Hepatocyte (in vitro differentiated cells): ENCODE measurements around the gene GRIK4. TPM values are rescaled to one million over a fixed set of nuclear protein-coding genes. Genes with fewer than 3 reads are reported as not detected.
"Not testable (repeated sequence)": the region's sequence is repeated elsewhere in the genome, so short reads cannot be mapped to it uniquely, and the experiment has no call there.

Source experiments
- DNase-seq: peaks from one replicate; pipeline ENCODE4 v3.0.0-alpha.2; 2016; ENCODE audit warnings: low spot score
- H2AFZ ChIP-seq: fragments of 200-600 bp; sonication (generic); 2 replicates; pipeline ENCODE4 v1.6.0; 2016; ENCODE audit warnings: antibody characterized with exemption, mild to moderate bottlenecking
- H3K27ac ChIP-seq: fragments of 200-600 bp; sonication (generic); 2 replicates; pipeline ENCODE4 v1.5.1; 2016; ENCODE audit warnings: mild to moderate bottlenecking
- H3K27me3 ChIP-seq: fragments of 200-600 bp; sonication (generic); 2 replicates; pipeline ENCODE4 v1.6.1; 2016
- H3K36me3 ChIP-seq: fragments of 200-600 bp; sonication (generic); replicated peaks from 2 replicates; pipeline ENCODE4 v1.5.1; 2016; ENCODE audit warnings: low read depth; ENCODE audit not compliant: insufficient read depth
- H3K4me1 ChIP-seq: fragments of 200-600 bp; sonication (generic); 2 replicates; pipeline ENCODE4 v1.5.1; 2016; ENCODE audit warnings: mild to moderate bottlenecking, moderate library complexity; ENCODE audit not compliant: insufficient read depth
- H3K4me2 ChIP-seq: fragments of 200-600 bp; sonication (generic); 2 replicates; pipeline ENCODE4 v1.6.0; 2016
- H3K4me3 ChIP-seq: fragments of 200-600 bp; sonication (generic); 2 replicates; pipeline ENCODE4 v1.5.1; 2016; ENCODE audit warnings: mild to moderate bottlenecking
- H3K79me2 ChIP-seq: fragments of 200-600 bp; sonication (generic); 2 replicates; pipeline ENCODE4 v1.6.0; 2017; ENCODE audit warnings: mild to moderate bottlenecking
- H3K9me2 ChIP-seq: fragments of 200-600 bp; sonication (generic); replicated peaks from 2 replicates; pipeline ENCODE4 v1.6.0; 2017; ENCODE audit warnings: mild to moderate bottlenecking; ENCODE audit not compliant: insufficient read depth
- H3K9me3 ChIP-seq: fragments of 200-600 bp; sonication (generic); 2 replicates; pipeline ENCODE4 v1.5.1; 2016; ENCODE audit warnings: low read depth, mild to moderate bottlenecking
- H4K20me1 ChIP-seq: fragments of 200-600 bp; sonication (generic); 2 replicates; pipeline ENCODE4 v1.6.0; 2016; ENCODE audit warnings: mild to moderate bottlenecking; ENCODE audit not compliant: insufficient read depth, poor library complexity, severe bottlenecking
- EZH2 ChIP-seq: fragments of 200-600 bp; sonication (generic); IDR thresholded peaks from 2 replicates; pipeline ENCODE4 v1.6.1; 2016; ENCODE audit warnings: antibody characterized with exemption, mild to moderate bottlenecking, borderline replicate concordance
- EZH2phosphoT487 ChIP-seq: fragments of 200-600 bp; sonication (generic); IDR thresholded peaks from one replicate; pipeline ENCODE4 v1.6.1; 2018; ENCODE audit warnings: antibody characterized with exemption, mild to moderate bottlenecking, low read depth, moderate library complexity; ENCODE audit not compliant: unreplicated experiment, severe bottlenecking
- WGBS: methylation state at CpG from one replicate; pipeline ENCODE4 v1.1.6; 2016; ENCODE audit warnings: low lambda C conversion rate; ENCODE audit errors: missing lambda C conversion rate; 5-methylcytosine and 5-hydroxymethylcytosine counted together
- polyA plus RNA-seq: library from polyadenylated mRNA; unstranded; fragments of >200 nt; fragmentation: Nextera tagmentation; extraction: Ambion mirVana; gene quantifications from 2 replicates; pipeline ENCODE4 v1.2.1, GENCODE V29; 2016
- total RNA-seq: library from RNA; depleted of rRNA; stranded (reverse); fragments of >200 nt; gene quantifications from 2 replicates; pipeline ENCODE4 v1.2.3, GENCODE V29; 2014
- TF ChIP-seq, protein P1 (sequence below): fragments of 200-600 bp; sonication (generic); IDR thresholded peaks from 2 replicates; pipeline ENCODE4 v1.5.1; 2016; ENCODE audit warnings: antibody characterized with exemption, mild to moderate bottlenecking; ENCODE audit not compliant: poor library complexity

GRIK4 gene
- total and polyA plus RNA-seq, 2 experiments from 2014 or later: 1.5 to 2.3 TPM

DNA sequence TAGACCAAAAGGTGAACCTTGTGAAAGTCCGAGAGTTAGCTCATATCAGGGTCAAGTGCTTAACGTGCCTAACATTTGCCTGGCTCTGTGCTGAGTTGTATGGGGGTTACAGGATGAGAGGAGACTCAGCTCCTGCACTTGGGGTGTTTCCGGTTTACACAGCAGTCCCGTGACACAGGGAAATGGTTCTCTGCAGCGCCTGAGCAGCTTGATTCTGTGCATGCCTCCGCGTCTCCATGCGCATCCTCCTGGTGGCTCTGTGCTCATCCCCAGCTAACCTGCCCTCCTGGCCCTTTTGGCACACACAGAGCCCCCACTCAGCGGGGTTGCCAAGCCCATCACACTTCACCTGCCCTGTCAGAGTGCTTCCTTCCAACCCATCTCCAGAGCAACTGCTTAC lies 274.0 kb downstream of the GRIK4 start:
- Histone ChIP-seq H3K27me3 (peaks cover 9% of the 10 kb centered on the region), H3K79me2 (no peaks in the 10 kb centered on the region), H3K36me3 (no peaks in the 10 kb centered on the region), H3K9me3 (no peaks in the 10 kb centered on the region), H3K9me2 (no peaks in the 10 kb centered on the region), H3K4me1 (no peaks in the 10 kb centered on the region), H4K20me1 (no peaks in the 10 kb centered on the region), H2AFZ (no peak overlapping the region), H3K4me2 (no peak overlapping the region), H3K4me3 (no peak overlapping the region), H3K27ac (no peak overlapping the region)
- DNase-seq: no peak
- 89% methylated on average over 9 of the region's 9 CpGs for WGBS
- TF ChIP-seq, protein P1, sequence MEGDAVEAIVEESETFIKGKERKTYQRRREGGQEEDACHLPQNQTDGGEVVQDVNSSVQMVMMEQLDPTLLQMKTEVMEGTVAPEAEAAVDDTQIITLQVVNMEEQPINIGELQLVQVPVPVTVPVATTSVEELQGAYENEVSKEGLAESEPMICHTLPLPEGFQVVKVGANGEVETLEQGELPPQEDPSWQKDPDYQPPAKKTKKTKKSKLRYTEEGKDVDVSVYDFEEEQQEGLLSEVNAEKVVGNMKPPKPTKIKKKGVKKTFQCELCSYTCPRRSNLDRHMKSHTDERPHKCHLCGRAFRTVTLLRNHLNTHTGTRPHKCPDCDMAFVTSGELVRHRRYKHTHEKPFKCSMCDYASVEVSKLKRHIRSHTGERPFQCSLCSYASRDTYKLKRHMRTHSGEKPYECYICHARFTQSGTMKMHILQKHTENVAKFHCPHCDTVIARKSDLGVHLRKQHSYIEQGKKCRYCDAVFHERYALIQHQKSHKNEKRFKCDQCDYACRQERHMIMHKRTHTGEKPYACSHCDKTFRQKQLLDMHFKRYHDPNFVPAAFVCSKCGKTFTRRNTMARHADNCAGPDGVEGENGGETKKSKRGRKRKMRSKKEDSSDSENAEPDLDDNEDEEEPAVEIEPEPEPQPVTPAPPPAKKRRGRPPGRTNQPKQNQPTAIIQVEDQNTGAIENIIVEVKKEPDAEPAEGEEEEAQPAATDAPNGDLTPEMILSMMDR: no peak
- no peak for TF ChIP-seq EZH2
- no peak for TF ChIP-seq EZH2phosphoT487

DNA sequence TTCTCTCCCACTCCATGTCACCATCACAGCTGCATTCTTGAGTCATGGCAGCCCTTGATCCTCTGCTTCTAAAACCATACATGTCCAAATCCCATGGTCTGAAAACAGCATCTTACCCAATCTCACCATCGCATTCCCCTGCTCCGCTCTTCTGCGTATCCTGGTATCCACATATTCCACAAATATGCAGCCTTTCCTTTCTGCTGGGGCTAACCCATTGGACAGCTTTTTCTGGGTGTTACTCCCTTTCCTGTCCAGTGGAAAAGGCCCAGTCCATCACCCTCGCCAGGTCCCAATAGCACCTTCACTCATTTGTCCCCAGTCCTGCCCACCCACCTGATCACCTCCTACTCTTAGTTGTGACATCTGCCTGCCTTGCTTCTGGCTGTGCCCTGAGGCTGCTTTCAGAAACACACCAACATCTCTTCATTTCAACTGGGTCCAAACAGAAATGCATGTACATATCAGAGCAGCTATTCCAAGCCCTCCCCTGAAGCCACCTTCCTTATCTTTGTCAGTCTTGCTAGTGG lies 274.7 kb downstream of the GRIK4 start:
- Histone ChIP-seq H3K27me3 (peaks cover 9% of the 10 kb centered on the region), H3K4me2 (no peak overlapping the region), H3K4me3 (no peak overlapping the region), H3K79me2 (no peaks in the 10 kb centered on the region), H3K4me1 (no peaks in the 10 kb centered on the region), H2AFZ (no peak overlapping the region), H3K36me3 (no peaks in the 10 kb centered on the region), H3K27ac (no peak overlapping the region), H4K20me1 (no peaks in the 10 kb centered on the region), H3K9me3 (no peaks in the 10 kb centered on the region), H3K9me2 (no peaks in the 10 kb centered on the region)
- no peak for DNase-seq
- no peak for TF ChIP-seq EZH2
- no peak for TF ChIP-seq EZH2phosphoT487
- TF ChIP-seq, protein P1: no peak
- 96% methylated on average over 4 of the region's 4 CpGs for WGBS

DNA sequence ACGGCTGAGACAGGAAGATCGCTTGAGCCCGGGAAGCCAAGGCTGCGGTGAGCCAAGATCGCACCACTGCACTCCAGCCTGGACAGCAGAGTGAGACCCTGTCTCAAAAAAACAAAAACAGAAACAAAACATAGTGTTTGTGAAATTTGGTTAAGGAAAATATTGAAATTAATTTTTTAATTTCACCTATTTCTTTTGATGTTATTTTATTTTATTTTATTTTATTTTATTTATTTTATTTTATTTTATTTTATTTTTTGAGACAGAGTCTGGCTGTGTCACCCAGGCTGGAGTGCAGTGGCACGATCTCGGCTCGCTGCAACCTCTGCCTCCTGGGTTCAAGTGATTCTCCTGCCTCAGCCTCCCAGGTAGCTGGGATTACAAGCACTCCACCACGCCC lies 275.7 kb downstream of the GRIK4 start:
- H2AFZ ChIP-seq, H3K79me2 ChIP-seq, H3K9me3 ChIP-seq, DNase-seq, H3K4me3 ChIP-seq, H3K36me3 ChIP-seq, H3K9me2 ChIP-seq, H3K4me1 ChIP-seq, H4K20me1 ChIP-seq, H3K27me3 ChIP-seq, H3K27ac ChIP-seq, H3K4me2 ChIP-seq: not testable (repeated sequence)
- WGBS: 85% methylated on average over 9 of the region's 9 CpGs

DNA sequence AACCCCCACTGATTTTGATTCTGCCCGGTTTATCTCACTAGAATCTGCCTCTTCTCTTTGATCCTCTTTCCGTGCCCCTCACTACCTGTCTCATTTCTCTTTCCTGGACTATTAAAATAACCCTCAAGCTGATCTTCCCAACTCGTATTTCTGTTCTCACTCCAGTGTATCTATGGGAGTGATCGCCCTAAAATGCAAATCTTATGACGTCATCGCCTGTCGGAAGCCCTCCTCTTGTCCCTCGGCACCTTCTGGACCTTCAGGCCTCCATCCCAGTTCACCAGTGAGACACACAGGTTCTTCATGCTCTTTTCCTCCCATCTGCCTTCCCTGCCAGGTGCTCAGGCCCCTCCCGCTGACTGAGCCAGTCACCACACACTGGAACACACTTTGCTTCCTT lies 277.8 kb downstream of the GRIK4 start:
- Histone ChIP-seq H3K4me1 (no peaks in the 10 kb centered on the region), H3K36me3 (no peaks in the 10 kb centered on the region), H3K4me2 (no peak overlapping the region), H3K9me2 (no peaks in the 10 kb centered on the region), H3K27me3 (no peaks in the 10 kb centered on the region), H3K27ac (no peak overlapping the region), H2AFZ (no peak overlapping the region), H3K4me3 (no peak overlapping the region), H3K79me2 (no peaks in the 10 kb centered on the region), H4K20me1 (no peaks in the 10 kb centered on the region), H3K9me3 (no peaks in the 10 kb centered on the region)
- no peak for DNase-seq
- WGBS: 74% methylated on average over 9 of the region's 9 CpGs
- no peak for TF ChIP-seq EZH2phosphoT487
- no peak for TF ChIP-seq EZH2
- TF ChIP-seq, protein P1: no peak
